ENCODE measurements around the gene HOXC9.

Gene HOXC9

GRCh38 chr12:53988541-53989226, 11.3 kb upstream of the HOXC9 start:
- DNase-seq (ENCODE audit: low read depth) = no peak

- DNase-seq (ENCODE audit: low read depth) = no peak
These were observed 10.5 kb upstream of the HOXC9 start for GRCh38 chr12:53989227-53990113.

- no peak for DNase-seq (ENCODE audit: low read depth)
These were observed 9.5 kb upstream of the HOXC9 start for GRCh38 chr12:53990311-53991076.

GRCh38 chr12:53991077-53991460, 8.9 kb upstream of the HOXC9 start:
- DNase-seq (ENCODE audit: low read depth) = no peak

GRCh38 chr12:53992377-53992889, 7.5 kb upstream of the HOXC9 start:
- DNase-seq (ENCODE audit: low read depth) = no peak

- DNase-seq (ENCODE audit: low read depth) = no peak
These were observed 6.6 kb upstream of the HOXC9 start for GRCh38 chr12:53993162-53994008.

- DNase-seq (ENCODE audit: low read depth) = no peak
These were observed 6.0 kb upstream of the HOXC9 start for GRCh38 chr12:53994009-53994263.

- DNase-seq (ENCODE audit: low read depth) = no peak
These were observed 5.5 kb upstream of the HOXC9 start for GRCh38 chr12:53994264-53995001.

- DNase-seq (ENCODE audit: low read depth) = no peak
These were observed 5.0 kb upstream of the HOXC9 start for GRCh38 chr12:53995002-53995377.

GRCh38 chr12:53995378-53996239, 4.4 kb upstream of the HOXC9 start:
- no peak for DNase-seq (ENCODE audit: low read depth)

GRCh38 chr12:53996240-53997203, 3.4 kb upstream of the HOXC9 start:
- no peak for DNase-seq (ENCODE audit: low read depth)

- no peak for DNase-seq (ENCODE audit: low read depth)
These were observed 2.5 kb upstream of the HOXC9 start for GRCh38 chr12:53997204-53998109.

- no peak for DNase-seq (ENCODE audit: low read depth)
These were observed 1.7 kb upstream of the HOXC9 start for GRCh38 chr12:53998110-53998899.

GRCh38 chr12:53998900-53999236, 1.1 kb upstream of the HOXC9 start:
- DNase-seq (ENCODE audit: low read depth) = no peak

- DNase-seq (ENCODE audit: low read depth) = no peak
These were observed 324 bp upstream of the HOXC9 start for GRCh38 chr12:53999559-54000115.

GRCh38 chr12:54001283-54002187, 1.6 kb downstream of the HOXC9 start:
- no peak for DNase-seq (ENCODE audit: low read depth)

Data from activated T-cell treated with anti-CD3 and anti-CD28 coated beads for 24 hours (primary cell).